22Rv1 (cell line): ENCODE data around the gene DEAF1.

Experiments used
- ZFX ChIP-seq: fragments of 450-650 bp; IDR thresholded peaks from 2 replicates; pipeline ENCODE4 v1.6.1; 2017; ENCODE audit warnings: antibody characterized with exemption, borderline replicate concordance
- TF ChIP-seq, protein P1 (sequence below): fragments of 450-650 bp; IDR thresholded peaks from 2 replicates; pipeline ENCODE4 v1.5.1; 2017; ENCODE audit warnings: mild to moderate bottlenecking

GRCh38 chr11:641806-642370 is 53.1 kb downstream of the DEAF1 start:
- TF ChIP-seq, protein P1, sequence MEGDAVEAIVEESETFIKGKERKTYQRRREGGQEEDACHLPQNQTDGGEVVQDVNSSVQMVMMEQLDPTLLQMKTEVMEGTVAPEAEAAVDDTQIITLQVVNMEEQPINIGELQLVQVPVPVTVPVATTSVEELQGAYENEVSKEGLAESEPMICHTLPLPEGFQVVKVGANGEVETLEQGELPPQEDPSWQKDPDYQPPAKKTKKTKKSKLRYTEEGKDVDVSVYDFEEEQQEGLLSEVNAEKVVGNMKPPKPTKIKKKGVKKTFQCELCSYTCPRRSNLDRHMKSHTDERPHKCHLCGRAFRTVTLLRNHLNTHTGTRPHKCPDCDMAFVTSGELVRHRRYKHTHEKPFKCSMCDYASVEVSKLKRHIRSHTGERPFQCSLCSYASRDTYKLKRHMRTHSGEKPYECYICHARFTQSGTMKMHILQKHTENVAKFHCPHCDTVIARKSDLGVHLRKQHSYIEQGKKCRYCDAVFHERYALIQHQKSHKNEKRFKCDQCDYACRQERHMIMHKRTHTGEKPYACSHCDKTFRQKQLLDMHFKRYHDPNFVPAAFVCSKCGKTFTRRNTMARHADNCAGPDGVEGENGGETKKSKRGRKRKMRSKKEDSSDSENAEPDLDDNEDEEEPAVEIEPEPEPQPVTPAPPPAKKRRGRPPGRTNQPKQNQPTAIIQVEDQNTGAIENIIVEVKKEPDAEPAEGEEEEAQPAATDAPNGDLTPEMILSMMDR, result no peak
- TF ChIP-seq ZFX, result no peak
